Fibroblast of skin of back (primary cell): ENCODE measurements around the gene GTF2A2.
"Not testable (repeated sequence)": the region's sequence is repeated elsewhere in the genome, so short reads cannot be mapped to it uniquely, and the experiment has no call there.

Experiments used
- DNase-seq: peaks from one replicate; pipeline ENCODE4 v3.0.0-alpha.2; 2013

GTF2A2 gene

DNA sequence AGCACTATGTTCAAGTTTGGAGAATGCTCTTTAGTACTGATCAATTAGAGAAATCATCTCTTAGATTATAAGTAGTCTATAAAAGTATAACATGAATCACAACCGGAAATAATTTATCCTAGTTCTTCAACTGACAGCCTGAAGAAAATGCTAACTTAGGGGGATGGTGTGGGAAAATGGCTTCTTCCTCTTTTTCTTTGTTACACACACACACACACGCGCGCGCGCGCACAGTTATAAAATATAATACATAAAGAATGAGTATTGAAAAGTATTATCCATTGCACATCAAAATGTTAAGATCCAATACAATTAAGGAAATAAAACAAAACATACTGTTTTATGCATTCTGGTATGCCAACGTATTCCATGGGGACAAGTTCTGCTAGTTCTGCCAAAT, 11.2 kb upstream of the GTF2A2 start:
- no peak for DNase-seq

DNA sequence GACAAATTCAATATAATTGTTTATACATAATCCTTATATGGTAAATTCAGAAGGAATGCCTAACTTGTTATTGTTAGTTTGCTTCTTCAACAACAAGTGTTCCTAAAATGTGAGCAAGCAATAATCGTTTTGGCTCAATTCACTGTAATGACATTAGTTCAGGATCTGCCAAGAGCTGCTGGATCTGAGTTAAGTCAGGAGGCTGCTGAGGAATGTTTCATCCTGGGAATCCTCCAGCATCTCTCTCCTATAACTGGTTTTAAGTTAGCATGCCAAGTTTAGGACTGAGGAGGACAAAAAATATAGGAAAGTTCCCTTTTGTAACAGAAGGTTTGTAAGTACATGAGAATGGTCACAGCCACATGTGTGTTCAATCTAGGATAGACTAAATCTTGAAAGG, 4.9 kb upstream of the GTF2A2 start:
- no peak for DNase-seq

DNA sequence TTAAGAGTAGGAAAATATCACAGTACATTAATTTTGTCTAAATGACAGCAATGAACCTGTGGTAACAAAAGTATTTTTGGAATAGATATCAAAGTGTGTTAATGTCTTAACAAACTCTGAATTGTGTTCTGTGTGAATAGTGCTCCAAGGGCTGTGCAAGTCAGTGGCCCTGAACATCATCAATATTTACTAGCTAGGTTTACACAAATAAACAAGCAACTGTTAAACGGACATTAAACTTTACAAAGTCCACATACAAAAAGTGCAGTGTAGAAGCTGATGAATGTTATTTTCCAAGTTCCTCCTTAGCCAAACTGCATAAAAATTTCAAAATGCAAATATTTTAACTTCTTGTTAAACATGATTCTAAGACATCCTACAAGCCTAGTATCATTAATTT, 2.1 kb upstream of the GTF2A2 start:
- DNase-seq: no peak

DNA sequence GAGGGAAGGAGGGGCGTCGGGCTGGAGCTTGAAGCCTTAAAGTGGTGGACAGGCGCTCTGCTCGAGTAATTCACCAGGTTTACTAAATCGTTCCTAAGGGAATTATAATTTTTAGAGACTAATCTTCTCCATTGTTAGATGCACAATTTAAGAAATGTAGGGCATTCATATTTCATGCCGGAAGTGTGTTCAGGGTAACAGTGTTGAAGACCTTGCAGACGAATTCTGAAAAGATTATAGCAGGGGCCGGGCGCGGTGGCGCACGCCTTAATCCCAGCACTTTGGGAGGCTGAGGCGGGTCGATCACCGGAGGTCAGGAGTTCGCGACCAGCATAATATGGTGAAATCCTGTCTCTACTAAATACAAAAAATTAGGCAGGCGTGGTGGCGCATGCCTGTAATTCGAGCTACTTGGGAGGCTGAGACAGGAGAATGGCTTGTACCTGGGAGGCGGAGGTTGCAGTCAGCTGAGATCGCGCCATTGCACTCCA, 365 bp upstream of the GTF2A2 start:
- no peak for DNase-seq

DNA sequence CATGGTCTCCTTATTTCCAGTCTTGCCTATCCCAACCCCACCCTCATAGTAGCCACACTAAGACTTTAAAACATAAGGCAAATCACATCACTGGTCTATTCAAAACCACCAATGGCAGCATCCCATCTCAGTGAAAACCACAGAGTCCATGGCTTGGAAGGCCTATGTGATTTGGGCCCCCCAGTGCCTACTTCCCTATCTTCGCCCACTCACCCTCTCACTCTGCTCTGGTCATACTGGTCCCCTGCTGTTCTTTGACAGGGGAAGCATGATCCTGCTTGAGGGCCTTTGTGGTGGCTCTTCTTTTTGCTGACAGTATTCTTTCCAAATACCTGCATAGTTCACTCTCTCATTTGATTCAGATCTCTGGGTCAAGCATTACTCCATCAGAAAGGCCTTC, 3.3 kb downstream of the GTF2A2 start:
- DNase-seq: no peak

DNA sequence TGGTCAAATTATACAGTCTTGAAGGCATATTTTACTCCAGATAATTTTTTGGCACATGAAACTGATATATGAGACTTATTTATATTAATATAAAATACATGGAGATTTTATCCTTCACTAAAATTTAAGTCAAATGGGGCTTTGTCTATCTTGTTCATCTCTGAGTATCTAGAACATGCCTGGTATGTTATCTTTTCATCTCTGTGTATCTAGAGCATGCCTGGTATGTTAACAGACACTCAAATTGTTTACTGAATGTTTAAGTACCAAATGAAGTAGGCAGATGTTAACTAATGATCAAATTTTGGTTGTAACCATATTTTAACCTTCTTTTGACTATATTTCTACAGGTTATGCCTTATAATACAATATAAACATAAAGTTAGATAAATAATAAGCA, 7.7 kb downstream of the GTF2A2 start:
- no peak for DNase-seq

DNA sequence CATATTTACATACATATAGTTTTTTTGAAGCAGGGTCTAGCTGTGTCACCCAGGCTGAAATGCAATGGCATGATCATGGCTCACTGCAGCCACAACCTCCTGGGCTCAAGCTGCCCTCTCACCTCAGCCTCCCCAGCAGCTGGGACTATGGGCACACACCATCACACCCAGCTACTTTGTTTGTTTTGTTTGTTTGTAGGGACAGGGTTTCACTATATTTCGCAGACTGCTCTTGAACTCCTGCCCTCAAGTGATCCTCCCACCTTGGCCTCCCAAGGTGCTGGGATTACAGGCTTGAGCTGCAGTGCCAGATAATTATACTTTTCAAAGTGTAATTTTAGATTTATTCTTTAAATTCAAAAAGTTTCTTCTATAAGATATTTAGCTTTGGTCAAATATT, 10.2 kb downstream of the GTF2A2 start:
- no peak for DNase-seq

DNA sequence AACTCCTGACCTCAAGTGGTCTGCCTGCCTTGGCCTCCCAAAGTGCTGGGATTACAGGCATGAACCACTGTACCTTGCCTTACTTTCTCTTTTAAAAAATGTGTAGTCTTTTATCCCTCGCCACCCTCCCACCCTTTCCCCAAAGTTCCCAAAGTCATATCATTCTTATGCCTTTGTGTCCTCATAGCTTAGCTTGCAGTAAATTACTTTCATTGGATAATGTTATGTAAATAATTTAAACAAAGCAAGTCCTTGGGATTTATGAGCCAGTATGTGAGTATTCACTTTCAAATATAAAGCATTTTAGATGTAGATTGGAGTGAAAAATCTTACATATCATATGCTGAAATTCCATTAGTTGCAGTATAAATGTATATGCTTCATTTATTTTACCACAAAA, 11.0 kb downstream of the GTF2A2 start:
- DNase-seq: no peak

DNA sequence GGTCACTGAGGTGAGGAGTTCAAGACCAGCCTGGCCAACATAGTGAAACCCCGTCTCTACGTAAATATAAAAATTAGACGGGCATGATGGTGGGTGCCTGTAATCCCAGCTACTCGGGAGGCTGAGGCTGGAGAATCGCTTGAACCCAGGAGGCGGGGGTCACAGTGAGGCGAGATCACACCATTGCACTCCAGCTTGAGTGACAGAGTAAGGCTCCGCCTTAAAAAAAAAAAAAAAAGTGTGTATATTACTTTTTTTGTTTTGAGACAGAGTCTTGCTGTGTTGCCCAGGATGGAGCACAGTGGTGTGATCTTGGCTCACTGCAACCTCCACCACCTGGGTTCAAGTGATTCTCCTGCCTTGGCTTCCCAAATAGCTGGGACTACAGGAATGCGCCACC, 11.5 kb downstream of the GTF2A2 start:
- DNase-seq: not testable (repeated sequence)

DNA sequence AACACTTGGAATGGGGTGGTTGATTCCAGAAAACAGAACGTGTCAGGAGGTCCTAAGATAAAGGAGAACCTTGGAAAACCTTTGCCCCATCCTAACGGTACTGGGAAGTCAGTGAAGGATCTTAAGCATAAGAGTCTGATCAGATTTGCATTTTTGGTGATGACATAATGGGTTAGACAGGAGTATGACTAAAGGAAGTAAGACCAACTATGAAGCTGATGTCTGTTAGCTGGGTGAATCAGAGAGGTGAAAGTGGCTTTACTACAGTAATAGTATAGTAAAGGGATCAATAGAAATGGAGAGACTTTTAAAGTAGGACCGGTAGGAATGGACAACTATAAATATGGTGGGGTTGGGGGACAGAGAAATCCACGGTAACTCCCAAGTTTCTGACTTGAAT, 12.6 kb downstream of the GTF2A2 start:
- DNase-seq: no peak

DNA sequence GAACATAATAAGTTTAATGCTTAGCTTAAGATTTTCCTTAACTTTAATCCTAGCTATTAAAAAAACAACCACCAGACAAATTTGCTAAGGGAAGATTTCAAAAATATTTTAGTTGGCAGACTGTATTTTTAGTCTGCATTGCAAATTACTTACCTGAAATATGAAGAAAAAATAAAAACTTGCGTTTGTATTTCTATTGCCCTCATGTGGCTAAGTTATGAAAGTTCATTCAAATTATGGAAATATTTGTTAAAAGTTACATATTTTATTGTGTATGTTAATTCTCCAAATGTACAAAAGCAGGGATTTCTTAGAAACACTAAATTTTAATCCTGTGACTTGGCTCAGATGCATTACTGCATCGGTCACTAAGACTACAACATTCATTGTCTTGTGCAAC, 15.0 kb downstream of the GTF2A2 start:
- no peak for DNase-seq

DNA sequence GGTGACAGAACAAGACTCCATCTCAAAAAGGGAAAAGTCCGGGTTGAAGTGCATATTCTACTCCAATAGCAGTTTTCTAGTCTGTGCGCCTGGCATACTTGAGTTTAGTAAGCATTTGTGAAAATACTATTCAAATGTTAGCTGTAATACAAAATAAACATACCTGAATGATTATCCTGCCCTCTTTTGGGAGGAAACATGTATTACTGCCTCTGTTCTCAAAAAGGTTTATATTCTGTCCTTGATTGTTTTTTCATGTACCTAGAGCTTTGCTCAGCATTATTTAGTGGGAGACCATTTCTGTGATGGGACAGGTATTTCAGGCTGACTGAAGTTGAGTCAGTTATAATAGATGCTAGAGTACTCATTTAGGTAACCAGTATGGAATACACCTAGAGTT, 19.8 kb downstream of the GTF2A2 start:
- not testable (repeated sequence) for DNase-seq

DNA sequence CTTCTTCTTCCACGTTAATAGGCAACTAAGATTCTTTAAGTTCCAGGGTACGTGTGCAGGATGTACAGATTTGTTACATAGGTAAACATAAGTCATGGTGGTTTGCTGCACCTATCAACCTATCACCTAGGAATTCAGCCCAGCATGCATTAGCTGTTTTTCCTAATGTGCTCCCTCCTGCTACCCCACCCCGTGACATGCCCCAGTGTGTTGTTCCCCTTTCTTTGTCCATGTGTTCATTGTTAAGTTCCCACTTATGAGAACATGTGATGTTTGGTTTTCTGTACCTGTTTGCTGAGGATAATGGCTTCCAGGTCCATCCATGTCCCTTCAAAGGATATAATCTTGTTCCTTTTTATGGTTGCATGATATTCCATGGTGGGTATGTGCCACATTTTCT, 21.1 kb downstream of the GTF2A2 start:
- no peak for DNase-seq

DNA sequence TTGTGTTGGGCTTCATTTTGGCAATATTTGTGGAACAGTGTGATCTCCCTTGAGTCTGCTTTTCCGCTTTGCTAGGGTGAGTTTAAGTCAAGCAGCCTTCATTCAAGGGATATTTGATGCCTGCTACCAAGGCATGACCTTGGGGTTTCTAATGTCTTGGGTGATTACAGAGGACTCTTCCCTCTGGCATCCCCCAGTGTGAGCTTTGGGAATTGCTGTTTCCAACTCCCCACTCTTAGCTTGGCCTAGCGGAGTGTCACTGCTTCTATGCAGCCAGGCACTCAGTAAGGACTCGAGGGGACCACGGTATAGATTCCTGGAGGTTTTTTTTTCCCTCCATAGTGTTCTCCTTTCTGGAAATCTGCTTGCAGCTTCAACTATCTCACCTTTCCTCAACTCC, 24.6 kb downstream of the GTF2A2 start:
- DNase-seq: no peak

DNA sequence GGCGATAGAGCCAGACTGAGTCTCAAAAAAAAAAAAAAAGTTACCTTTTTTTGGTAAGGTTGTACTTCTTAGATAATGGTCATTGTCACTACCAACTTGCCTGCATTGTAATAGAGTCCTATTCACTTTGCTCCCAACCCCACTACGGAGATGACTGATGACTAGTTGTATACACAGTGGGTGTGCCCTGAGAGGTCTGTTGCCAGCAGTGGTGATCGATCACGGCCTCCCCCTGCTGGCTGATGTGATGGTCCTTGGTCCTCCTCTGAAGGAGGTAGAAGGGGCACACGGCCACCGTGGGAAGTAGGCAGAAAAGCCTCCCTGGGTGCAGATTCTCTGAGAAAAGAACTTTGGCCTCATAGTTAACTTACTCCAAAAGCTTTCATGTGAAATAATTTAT, 35.0 kb downstream of the GTF2A2 start:
- DNase-seq: peak; percentile 58

DNA sequence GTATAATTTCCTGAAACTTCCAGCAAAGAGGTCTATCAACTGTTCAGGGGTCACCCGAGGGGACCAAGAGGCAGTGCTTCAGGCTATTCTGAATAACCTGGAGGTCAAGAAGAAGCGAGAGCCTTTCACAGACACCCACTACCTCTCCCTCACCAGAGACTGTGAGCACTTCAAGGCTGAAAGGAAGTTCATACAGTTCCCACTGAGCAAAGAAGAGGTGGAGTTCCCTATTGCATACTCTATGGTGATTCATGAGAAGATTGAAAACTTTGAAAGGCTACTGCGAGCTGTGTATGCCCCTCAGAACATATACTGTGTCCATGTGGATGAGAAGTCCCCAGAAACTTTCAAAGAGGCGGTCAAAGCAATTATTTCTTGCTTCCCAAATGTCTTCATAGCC, 38.9 kb downstream of the GTF2A2 start:
- DNase-seq: no peak

DNA sequence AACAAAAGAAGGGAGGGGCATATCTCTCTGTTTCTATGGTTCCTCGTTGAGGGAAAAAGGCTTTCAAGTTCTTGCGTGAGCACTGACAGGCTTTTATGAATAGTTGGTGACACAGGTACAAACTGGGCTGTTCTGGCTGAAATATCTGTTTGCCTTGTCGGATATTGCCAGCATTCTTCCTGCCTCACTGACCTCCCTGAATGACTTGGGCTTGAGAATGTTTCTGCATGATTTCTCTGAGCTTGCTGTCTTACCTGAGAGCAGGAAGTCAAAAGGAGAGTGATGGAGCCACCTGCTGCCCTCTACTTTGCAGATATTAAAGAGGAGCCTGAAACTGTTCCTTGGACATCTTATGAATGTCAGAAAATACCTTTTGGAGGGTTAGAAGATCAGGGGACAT, 40.9 kb downstream of the GTF2A2 start:
- DNase-seq: no peak

DNA sequence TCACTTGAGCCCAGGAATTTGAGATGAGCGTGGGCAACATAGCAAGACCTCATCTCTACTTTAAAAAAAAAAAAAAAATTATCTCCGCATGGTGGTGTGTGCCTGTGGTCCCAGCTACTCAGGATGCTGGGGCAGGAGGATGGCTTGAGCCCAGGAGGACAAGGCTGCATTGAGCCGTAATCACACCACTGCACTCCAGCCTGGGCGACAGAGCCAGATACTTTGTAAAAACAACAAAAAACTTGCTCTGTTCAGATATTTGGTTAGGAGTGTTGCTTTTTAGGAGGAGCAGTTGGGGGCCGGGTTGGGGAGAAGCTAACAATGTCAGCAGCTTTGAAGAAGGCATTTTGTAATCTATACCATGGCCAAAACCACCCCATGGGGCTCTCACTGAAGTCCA, 41.7 kb downstream of the GTF2A2 start:
- DNase-seq: no peak

DNA sequence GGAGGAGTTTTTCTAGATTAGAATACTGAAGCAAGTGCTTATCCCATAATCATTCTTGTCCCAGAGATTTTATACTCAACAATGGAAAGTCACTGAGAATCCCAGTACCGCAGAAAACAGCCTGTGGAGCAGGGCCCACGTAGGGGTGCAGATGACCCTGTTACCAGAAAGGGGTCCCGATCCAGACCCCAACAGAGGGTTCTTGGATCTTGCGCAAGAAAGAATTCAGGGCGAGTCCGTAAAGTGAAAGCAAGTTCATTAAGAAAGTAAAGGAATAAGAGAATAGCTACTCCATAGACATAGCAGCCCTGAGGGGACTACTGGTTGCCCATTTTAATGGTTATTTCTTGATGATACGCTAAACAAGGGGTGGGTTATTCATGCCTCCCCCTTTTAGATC, 43.2 kb downstream of the GTF2A2 start:
- DNase-seq: no peak

DNA sequence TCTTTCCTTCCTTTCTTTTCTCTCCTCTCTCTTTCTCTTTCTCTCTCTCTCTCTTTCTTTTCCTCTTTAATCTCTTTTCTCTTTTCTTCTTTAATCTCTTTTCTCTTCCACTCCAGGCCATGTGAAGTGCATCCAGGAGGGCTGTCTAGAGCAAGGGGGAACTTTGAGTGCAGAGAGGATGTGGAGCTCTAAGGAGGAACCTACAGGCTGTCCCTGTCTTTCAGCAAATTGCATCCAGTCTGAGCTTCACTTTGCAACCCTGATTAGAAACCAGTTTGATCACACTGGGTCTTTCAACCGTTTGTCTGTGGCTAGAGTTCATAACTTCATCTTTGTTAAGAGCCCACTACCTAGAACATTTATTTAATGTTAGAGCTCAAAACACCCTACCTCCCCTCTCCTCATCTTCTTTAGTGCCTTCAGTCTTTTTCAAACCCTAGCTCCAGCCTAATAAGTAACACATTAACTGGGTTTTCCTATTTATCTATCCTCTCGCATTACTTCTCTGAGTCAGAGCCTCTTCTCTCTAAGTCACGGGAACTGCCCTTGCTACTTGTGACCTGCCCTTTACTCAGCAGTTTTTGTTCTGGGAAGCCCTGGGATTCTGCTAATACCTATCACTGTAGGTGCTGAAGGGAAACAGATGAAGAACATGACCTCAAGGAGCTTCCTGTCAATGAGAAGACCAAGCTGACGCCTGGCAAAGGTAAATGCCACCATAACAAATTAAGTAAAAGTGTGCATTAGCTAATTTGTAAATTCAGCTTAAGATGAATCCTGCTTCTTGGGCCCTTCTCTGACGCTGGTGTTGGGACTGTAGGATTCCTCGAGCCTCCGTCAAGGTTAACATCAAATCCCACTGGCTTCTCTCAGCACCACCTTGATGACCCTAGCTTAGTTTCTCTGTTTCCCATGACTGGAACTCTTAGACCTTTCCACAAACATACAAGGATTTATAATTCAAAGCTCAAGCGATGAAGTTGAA, 45.7 kb downstream of the GTF2A2 start, which contains the start of gene GCNT3:
TSS of gene GCNT3 (plus strand) at position 508 of the 985 bp plus-strand sequence. CDS start 6,456 bp downstream, outside the sequence.
- DNase-seq: peak; percentile 29

DNA sequence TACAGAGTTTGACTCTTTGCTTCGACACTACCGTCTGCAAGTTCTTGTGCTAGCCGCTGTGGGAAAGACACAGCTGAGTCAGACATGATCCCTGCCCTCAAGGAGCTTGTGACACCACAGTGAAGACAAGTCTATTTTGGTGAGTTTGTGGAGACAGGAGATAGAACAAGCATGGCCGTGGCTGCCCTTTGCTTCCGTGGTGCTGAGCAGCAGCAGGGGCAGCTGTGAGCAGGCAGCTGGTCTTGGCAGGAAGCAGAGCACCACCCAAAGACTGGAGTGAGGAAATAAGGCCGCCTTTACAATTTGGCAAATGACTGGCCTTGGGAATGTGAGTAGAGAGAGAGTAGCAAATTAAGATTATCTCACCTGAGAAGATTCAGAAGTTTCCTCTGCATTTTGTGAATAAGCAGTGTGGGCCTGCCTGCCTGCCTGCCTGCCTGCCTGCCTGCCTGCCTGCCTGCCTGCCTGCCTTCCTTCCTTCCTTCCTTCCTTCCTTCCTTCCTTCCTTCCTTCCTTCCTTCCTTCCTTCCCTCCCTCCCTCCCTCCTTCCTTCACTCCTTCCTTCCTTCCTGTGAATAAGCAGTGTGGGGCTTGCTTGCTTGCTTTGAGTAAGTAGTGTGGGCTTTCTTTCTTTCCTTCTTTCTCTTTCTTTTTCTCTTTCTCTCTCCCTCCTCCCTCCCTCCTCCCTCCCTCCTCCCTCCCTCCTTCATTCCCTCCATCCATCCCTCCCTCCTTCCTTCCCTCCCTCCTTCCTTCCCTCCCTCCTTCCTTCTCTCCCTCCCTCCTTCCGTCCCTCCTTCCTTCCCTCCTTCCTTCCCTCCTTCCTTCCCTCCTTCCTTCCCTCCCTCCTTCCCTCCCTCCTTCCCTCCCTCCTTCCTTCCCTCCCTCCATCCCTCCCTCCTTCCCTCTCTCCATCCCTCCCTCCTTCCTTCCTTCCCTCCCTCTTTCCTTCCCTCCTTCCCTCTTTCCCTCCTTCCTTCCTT, 47.3 kb downstream of the GTF2A2 start:
- no peak for DNase-seq

DNA sequence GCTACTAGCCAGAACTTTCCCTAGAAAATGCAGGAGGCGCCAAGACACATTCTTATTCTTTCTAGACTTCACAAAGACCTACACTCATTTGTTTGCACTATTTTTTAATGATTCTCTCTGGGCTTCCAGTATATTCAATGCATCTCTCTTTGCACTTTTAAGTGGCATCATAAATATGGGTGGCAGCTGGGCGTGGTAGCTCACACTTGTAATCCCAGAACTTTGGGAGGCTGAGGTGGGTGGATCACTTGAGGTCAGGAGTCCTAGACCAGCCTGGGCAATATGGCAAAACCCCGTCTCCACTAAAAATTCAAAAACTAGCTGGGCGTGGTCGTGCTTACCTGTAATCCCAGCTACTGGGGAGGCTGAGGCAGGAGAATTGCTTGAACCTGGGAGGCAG, 51.3 kb downstream of the GTF2A2 start:
- no peak for DNase-seq

DNA sequence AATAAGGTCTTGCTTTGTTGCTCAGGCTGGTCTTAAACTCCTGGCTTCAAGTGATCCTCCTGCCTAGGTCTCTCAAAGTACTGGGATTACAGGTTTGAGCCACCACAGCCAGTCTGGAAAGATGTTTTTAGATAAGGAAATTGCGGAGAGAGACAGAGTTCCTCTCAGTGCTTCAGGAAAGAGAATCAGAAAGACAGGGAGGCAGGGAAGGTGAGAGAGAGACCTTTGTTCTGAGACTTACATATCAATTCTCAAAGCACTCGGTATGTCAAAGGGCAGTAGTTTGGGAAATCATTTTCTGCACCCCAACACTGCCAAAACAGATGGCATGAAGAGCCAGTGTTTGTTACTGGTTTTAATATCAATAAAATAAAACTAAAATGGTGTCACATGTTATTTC, 58.9 kb downstream of the GTF2A2 start:
- DNase-seq: no peak
